ENCODE results near the gene RAG2. TPM values are rescaled to one million over a fixed set of nuclear protein-coding genes. Genes with fewer than 3 reads are reported as not detected.

RAG2 gene
- not detected in 2 replicates for total RNA-seq (2014; rRNA removed; shearing (Covaris generic))
- polyA plus RNA-seq (2015; cell fraction: cytosol; rRNA removed) = not detected in 2 replicates
- polyA plus RNA-seq (2015; cell fraction: nucleus; rRNA removed) = not detected in 2 replicates

DNA sequence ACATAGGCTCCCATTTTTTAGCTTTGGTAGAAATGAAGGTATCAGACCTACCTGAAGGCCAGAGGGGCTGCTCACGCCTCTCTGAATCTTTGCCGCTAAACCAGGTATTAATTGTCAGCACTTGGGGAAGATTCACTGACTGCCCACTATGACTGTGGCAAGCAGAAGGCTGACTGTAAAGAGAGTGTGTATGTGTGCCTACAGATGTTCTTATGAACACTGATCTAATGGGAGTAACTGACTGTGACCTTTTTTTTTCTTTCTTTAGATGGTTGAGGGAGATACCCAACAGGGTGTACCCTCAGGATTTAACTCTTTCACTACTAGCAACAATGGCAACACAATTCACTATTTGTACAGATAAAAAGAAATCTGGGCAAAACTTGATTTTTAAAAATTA is at the start of gene RAG2:
RAG2 (minus strand) TSS at position 186 of the 400 bp plus-strand sequence. CDS start 4,068 bp downstream, outside the sequence.
- DNase-seq (ENCODE audit: low read depth) = no peak

DNA sequence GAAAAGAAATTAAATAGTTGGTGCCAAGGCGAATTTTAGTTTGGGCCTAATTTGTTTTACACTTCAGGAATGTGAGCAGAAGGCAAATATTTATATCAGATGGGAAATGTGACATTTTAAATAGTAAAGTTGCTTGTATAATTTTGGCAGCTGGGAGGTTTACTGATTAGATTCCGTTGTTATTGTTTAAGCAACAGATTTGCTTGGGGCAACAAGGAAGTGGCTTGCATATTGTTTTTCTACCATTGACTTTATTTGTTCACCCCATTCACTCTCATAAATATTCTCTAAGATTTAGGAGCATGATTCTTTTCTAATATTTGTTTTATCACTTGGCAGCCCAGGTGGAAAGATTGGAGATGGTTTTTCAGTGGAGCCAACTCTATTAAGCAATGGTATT is 40.5 kb upstream of the RAG2 start:
- no peak for DNase-seq (ENCODE audit: low read depth)

DNA sequence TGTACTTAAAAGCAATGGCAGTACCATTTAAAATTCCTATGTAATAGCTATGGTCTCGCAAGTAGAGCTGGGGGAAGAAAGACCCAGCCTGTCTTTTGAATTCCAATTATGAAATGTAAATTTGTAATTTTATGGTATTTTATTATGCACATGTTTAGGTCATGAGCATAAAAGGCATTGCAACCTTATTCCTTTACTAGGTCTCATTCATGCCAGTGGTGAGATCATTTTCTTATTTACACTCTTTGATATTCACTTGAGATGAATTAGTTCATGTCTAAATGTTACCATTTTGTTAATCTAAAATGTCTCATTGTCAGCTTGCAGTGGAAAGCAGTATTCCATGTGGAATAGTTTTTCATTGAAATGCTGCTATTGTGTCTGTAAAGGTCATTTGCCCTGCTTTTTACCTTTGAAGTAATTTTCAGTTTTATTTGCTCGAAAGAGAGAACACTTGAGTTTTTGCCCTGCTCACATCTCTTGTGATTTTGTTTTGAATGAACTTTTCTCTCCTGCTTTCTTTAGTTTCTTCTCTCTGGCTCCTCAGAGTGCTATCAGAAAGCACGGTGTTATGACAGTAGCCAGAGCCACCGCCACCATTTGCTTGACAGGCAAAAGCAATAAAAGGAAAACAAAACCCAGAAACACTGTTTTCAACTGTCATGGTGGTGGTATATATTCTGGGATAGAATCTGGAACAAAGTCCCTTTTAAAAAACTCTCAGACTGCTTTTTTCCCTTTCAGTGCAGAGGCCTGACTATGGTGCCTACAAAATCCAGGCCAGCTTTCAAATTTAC is 37.2 kb upstream of the RAG2 start:
- no peak for DNase-seq (ENCODE audit: low read depth)

DNA sequence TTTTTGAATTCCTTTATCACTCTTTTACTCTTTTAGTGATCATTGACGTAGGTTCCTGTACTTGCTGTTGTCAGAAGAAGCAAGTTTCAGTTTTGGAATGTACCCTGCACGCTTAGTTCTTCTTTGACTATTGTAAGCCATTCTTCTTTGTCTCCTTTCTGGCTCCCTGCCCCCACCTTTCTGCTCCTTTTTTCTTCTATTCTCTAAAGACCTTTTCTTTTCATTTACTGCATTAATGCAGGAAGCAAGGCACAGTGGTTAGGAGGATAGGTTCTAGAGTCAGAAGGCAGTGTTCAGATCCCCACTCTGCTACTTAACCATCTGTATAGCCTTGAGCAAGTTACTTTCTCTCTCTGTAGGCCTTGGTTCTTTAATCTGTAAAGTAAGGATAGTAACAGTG is 33.7 kb upstream of the RAG2 start:
- no peak for DNase-seq (ENCODE audit: low read depth)

DNA sequence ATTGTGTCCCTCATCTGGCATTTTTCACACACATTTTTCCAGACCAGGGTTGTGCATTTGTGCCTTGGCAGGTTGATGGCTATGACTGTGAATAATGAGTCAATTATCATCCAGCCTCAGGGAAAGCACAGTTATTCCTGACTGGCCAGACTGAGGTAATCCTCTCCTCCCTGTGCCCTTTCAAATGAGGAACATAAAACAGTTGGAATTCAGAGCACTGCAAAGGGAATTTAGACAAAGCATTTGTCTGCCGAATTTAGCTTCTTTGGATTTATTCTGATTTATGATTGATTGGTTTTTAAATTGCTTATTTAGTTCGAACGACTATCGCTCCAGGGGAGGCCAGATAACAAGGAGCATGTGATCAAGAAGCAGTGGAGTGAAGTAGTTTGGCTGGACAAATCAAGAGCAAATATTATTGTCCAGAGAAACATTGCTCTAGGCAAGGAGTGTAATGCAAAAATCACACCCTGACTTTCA is 30.8 kb upstream of the RAG2 start:
- DNase-seq (ENCODE audit: low read depth) = no peak

DNA sequence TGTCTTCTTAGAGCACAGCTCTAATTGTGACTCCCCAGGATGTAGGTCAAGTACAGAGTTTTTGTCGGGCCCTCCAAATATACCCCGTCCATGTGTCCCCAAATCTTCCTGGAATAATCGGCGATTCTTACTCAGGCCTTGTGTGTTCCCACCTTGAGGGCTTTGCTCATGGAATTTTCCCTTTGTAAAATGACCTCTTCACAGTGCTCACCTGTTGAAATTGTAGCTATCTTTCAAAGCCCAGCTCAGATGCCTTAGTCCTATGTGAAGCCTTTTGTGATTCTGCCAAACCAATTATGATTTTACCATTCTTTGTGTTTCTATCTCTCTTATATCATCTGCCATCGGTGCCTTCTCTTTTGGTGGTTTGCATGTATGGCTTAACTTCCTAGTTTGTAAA is 30.1 kb upstream of the RAG2 start:
- no peak for DNase-seq (ENCODE audit: low read depth)

DNA sequence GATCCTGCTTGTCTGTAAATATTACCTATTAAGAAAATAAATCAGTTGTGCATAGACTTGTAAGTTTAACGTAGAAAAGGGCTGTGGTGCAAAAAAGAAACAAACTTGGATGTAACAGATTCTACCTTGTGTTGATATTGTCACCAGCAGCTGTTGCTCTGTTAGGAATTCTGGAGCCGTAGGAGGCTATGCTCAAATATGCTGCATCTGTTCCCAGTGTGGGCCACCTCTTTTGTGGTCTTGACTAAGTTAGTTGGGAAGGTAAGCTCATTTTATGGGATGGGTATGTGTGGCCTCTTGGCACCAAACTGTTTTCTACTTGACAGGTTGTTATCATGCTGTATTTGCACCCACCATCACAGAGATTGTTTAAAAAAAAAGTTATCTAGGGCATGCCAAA is 29.4 kb upstream of the RAG2 start:
- no peak for DNase-seq (ENCODE audit: low read depth)

DNA sequence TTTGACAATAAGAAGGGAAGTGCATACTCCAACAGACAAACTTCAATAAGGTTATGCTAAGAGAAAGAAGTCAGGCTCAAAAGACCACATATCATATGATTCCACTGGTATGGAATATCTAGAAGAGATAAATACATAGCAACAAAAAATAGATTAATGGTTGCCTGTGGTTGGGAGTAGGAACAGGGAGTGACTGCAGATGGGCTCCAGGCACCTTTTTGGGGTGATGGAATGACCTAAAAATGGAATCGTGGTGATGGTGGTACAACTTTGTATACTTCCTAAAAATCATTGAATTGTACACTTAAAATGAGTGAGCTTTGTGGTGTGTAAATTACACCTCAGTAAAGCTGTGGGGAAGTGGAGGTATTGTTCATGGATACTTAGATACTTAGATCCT is 29.0 kb upstream of the RAG2 start:
- no peak for DNase-seq (ENCODE audit: low read depth)

DNA sequence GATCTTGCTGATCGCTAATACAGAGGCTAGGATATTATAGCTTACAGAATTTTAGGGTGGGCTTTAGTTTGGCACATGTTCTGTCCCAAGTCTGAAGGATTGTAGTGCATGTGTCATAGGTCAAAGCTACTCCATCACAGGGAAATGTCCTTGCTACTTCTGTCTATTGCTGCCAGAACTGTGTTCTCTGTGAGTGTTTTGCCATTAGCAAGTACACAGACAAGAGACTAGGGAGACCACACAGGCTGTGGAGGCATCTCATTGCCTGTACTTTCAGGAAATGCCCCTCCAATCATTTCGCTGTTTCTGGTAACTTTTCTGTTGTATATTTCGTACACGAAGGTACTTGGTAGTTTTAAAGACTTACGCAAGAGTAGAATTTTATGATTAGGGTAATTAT is 25.5 kb upstream of the RAG2 start:
- no peak for DNase-seq (ENCODE audit: low read depth)

DNA sequence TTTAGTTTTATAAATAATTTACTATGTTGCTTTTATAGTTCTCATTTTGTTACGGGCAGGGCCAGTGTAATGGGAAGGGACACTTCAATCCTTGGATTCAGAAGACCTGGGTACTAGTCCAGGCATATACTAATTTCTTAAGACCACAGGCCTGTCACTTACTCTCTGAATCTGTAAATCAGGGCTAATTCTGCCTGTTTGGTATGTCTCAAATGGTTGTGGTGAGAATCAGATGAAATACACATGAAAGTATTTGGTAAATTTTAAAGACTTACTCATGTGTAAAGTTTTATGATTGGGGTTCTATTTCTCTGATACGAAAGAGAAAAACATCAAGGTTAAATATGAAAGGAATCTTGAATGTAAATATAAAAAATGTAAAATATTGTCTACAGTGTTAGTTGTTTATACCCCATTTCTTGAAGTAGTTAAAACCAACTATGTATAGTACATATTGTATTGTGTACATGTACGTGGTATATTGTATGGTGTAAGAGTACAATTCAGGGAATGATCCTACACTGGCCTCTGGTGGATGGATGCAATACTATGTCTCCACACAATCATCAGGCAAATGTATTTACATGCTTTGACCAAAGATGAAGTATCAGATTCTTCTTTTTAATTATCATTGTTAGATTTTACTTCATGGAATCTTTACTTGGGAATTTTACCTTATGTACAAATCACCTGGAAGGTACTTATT is 24.5 kb upstream of the RAG2 start:
- peak; percentile 34 for DNase-seq (ENCODE audit: low read depth)

DNA sequence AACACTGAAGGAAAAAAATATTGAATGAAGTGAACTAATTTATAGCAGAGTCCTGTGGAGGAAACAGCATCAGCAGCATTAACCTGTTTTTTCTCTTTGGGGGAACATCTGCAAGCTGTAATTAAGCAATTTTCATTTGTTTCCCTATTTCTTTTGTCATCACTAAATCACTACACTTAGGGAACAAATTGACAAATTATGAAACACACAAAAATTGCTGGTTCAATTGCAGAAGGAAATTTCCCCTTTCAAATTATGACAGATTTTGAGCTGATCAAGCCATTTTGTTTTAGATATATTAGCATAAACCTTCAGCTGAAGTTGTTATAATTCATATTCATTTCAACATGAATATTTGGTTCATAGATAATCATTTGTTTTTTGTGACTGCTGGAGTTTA is 22.2 kb upstream of the RAG2 start:
- no peak for DNase-seq (ENCODE audit: low read depth)

DNA sequence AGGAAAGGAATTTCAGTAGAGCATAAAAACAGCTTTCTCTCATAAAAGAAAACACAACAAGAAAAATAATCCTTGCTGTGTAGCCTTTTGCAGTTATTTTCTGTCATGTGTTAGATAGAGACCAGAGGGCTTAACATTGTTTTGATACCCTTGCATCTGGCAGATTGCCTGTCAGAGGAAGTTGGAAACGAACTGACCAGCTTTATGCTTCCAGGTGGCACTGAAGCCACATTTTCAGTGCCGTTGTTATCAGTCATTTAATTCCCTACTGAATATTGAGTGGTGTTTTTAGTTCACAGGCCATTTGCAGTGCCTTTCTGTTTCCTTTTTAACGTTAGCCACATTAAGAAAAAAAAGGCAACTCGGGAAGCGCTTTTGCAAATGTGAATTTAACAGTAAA is 21.5 kb upstream of the RAG2 start:
- DNase-seq (ENCODE audit: low read depth) = no peak

DNA sequence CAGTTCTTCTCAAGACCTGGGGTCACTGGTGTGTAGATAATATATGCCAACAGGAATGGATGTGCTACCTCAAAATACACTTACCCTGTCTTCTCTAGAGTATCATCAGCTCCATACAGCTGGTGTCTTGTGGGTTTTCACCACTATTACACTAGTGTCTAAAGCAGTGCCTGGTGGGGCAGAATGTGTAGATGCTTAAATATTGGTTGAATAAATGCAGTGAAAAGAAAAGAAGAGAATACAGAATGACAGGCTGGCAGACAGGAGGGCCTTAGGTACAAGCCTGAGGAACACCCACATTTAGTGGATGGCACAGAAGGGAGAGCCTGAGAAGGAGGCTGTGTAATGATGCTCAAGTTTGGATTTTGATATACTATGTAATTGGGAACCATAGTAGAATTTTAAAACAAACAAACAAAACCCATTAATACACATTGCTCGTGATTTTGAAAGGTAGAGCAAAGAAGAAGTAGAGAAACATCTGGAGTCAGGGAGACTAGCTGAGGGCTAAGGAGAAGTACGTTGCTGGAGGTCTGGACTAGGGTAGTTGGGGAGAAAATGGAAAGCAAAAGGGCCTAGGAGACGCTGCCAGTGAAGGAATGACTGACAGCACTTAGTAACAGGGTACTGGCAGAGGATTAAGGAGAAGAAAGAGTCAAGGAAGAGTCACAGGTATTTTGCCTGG is 20.5 kb upstream of the RAG2 start:
- DNase-seq (ENCODE audit: low read depth) = no peak

DNA sequence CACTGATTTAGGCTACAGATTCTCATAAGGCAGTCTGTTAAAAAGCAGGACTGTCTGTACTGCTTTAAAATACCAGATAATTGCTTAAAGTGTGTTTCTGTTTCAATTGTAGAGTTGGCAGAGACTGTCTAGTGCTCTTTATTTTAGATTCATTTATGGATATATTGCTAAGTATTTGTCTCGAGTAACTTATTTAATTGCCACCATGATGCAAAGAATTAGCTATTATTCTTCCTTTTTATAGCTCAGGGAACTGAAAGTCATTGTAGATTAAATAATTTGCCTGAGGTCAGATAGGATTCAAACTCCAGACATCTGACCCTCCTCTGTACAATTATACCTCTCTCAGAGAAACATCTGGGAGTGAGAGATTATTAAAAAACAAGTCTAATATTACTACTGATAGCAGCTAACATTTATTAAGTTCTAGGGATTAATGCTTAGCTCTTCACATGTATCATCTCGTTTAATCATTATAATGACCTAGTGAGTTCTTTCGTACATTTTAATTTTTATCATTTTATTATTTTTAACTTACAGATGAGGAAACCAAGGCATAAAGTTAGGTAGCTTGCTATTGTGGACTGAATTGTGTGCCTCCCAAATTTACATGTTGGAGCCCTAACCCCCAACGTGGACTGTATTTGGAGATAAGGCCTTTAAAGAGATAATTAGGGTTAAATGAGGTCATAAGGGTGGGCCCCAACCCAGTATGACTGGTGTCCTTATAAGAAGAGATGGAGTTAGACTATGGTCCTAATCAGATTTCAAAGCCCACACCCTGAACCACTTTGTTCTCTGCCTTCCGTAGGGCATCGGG is 19.7 kb upstream of the RAG2 start:
- DNase-seq (ENCODE audit: low read depth) = no peak

DNA sequence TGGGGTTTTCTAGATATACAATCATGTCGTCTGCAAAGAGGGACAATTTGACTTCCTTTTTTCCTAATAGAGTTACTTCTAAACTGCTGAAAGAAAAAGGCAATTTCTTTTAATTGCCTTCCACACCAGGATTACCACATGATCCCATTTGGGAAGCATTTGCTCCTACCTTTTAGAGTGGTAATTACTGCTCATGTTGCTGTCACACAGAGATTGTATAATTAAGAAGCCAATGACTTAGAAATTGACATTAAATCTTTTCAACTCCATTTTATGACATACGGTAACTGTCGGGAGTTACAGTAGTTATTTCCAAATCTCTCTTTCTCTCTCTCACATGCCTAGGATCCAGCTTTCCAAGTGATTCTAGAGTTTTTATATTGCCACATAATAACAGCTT is 17.8 kb upstream of the RAG2 start:
- no peak for DNase-seq (ENCODE audit: low read depth)

DNA sequence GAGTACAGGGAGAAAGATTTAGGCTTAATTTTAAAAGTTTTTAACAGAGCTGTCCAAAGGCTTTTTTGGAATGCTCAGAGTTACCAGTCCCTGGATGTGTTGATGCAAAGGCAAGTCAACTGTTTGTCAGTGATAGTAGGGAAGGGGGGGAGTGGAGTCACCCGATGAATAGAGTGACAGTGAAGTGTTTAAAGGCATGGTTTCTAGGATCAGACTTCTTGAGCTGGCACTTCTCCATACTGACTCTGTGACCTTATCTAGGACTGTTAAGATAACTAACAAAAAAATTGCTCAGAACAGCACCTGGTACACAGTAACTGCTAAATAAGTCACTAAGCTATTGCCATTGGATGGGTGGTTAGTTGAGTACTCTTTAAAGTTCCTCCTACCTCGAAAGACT is 11.3 kb upstream of the RAG2 start:
- no peak for DNase-seq (ENCODE audit: low read depth)

DNA sequence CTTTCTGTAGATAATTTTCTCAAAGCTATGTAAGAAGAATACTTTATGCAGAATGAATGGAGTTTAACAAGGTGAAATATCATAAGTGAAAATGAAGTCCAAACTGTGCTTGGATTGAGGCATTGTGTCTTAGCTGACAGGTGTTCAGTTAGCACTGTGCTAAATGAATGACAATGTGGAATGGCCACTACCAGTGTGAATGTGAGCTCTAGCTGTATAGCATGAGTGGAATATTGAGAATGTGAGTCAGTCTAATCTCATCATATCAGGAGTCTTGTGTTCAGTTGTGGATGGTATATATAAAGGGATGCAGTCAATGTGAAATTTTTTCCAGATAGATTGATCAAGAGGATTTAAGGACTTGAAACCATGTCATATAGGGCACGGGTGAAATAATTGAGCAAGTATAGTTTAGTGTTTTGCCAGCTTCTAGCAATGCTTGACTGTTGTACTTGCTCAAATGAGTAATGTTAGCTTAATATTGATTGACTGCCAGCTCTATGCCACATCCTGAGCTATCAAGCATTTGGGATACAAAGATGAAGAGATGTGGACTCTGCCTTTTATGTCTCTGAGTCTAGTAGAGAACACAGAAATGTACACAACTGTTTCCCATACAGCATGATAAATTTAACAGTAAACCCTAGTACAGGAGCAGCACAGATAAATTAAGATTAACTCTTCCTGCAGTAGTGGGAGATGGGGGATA is 10.6 kb upstream of the RAG2 start:
- DNase-seq (ENCODE audit: low read depth) = no peak

DNA sequence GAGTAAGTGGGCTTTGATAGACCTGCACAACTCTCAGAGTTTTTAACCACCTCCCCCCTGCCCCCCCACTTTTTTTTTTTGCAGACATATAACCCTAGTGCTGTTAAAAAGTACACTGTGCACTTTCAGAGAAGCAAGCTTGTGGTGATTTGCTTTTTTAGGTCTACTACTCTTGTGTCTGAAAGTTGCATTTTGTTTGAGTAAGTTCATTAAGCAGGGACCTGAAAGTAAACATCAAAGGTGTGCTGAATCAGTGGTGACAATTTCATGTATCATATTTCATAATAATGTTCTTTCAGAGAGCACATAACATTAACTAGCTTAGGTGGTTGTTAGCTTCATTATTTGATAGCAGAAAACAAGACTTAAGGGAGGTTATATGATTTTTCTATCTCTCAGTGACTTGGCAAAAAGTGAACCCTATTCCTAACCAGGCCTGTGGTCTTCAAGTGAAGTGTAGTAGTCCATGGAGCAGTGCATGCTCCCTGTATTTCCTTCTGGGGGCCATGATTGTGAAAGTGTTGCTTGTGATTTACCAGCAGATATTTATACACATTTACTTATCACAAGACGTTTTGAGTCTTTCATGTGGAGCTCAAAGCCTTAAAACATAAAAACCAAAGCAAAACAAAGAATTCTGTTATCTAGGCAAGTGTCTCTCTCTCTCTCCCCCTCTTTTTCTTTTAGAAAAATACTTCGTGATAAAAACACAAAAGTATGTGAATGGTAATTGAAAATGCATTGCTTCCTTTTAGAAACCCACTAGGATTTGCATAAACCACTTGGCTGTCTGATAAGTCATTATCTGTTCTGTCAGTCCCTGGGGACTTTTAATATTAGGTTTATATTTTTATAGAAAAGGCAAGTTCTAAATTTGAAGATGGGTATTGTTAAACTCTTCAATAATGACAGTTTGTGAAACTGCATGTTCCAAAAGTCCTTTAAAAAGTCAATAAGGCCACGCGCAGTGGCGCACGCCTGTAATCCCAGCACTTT is 7.5 kb upstream of the RAG2 start:
- no peak for DNase-seq (ENCODE audit: low read depth)

DNA sequence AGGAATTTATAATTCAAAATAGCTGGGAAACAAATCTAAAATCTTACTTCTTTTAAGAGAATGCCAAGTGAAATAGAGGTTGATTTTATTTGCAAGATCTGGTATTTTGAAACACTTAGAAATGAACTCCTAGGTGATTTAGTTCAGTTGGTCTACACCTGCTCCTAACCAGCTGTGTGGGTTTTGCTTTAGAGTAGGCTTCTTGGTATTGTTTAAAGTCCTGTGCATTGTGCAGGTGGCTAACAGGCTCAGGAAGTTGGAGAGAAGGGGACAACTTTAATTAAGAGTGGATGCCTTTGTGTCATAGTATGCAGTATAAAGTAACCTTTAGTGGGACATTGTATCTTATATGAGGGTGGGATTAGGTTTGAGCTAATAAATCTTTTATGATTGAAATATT is 4.1 kb upstream of the RAG2 start:
- no peak for DNase-seq (ENCODE audit: low read depth)
